ENCODE results near the gene TAGLN.

Gene TAGLN

DNA sequence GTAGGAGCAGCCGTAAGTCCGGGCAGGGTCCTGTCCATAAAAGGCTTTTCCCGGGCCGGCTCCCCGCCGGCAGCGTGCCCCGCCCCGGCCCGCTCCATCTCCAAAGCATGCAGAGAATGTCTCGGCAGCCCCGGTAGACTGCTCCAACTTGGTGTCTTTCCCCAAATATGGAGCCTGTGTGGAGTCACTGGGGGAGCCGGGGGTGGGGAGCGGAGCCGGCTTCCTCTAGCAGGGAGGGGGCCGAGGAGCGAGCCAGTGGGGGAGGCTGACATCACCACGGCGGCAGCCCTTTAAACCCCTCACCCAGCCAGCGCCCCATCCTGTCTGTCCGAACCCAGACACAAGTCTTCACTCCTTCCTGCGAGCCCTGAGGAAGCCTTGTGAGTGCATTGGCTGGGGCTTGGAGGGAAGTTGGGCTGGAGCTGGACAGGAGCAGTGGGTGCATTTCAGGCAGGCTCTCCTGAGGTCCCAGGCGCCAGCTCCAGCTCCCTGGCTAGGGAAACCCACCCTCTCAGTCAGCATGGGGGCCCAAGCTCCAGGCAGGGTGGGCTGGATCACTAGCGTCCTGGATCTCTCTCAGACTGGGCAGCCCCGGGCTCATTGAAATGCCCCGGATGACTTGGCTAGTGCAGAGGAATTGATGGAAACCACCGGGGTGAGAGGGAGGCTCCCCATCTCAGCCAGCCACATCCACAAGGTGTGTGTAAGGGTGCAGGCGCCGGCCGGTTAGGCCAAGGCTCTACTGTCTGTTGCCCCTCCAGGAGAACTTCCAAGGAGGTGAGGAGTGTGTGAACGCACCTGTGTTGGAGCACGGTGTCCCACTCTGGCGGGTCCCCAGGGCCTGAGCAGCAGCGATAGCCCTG, at the start of gene TAGLN:
Gene TAGLN, plus strand, starts transcription at position 318 of the 863 bp plus-strand sequence. CDS start 3,644 bp downstream, outside the sequence.
- peak within 1 kb of the TSS; percentile 70 to 96 for H3K4me3 ChIP-seq
- intact Hi-C loops (cut with DNase I; ENCODE audit: low total_unique reads) = no loop called here
- TF ChIP-seq, protein P1, sequence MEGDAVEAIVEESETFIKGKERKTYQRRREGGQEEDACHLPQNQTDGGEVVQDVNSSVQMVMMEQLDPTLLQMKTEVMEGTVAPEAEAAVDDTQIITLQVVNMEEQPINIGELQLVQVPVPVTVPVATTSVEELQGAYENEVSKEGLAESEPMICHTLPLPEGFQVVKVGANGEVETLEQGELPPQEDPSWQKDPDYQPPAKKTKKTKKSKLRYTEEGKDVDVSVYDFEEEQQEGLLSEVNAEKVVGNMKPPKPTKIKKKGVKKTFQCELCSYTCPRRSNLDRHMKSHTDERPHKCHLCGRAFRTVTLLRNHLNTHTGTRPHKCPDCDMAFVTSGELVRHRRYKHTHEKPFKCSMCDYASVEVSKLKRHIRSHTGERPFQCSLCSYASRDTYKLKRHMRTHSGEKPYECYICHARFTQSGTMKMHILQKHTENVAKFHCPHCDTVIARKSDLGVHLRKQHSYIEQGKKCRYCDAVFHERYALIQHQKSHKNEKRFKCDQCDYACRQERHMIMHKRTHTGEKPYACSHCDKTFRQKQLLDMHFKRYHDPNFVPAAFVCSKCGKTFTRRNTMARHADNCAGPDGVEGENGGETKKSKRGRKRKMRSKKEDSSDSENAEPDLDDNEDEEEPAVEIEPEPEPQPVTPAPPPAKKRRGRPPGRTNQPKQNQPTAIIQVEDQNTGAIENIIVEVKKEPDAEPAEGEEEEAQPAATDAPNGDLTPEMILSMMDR (IDR thresholded peaks at IDR 0.05) = no peak

DNA sequence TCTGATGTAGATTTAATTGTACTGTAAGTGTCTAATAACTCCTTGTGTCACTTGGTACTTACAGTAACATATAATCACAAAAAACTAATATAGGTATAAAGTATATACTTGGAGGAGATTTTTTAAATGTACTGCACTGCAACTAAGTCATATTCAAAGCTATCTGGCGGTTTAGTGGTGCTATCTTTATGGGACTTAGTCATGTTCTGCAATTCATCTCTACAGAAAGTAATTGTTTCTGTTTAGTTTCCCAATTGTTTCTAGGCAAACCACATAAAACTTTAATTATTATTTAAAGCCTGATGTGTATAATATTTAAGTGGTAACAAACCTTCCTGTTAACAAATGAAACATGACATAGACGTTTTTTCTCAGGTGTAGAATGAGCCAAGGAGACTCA, 47.1 kb upstream of the TAGLN start:
- no peak for DNase-seq
- H3K4me1 ChIP-seq = peaks cover 0 to 73% (median 20%) of the 10 kb centered on the region in 4 donors
- peaks cover 15 to 32% (median 24%) of the 10 kb centered on the region in 3 donors for H3K36me3 ChIP-seq
- TF ChIP-seq, protein P1 (IDR thresholded peaks at IDR 0.05) = no peak
- H3K9me3 ChIP-seq = no peaks in the 10 kb centered on the region
- no peaks in the 10 kb centered on the region for H3K27me3 ChIP-seq
- no peak overlapping the region for H3K4me3 ChIP-seq
- intact Hi-C loops (cut with DNase I; ENCODE audit: low total_unique reads) = no loop called here
- H3K27ac ChIP-seq = no peak overlapping the region

More for the DNA sequence above, at the start of gene TAGLN:
- Histone ChIP-seq H3K4me1 (peaks cover 0 to 35% (median 23%) of the 10 kb centered on the region in 4 donors), H3K9me3 (no peaks in the 10 kb centered on the region), H3K36me3 (peaks cover 42 to 75% (median 50%) of the 10 kb centered on the region in 3 donors), H3K27ac (peak within 1 kb of the TSS; percentile 97 to 98), H3K27me3 (no peaks in the 10 kb centered on the region)
- DNase-seq = peak; percentile 88 to 98

DNA sequence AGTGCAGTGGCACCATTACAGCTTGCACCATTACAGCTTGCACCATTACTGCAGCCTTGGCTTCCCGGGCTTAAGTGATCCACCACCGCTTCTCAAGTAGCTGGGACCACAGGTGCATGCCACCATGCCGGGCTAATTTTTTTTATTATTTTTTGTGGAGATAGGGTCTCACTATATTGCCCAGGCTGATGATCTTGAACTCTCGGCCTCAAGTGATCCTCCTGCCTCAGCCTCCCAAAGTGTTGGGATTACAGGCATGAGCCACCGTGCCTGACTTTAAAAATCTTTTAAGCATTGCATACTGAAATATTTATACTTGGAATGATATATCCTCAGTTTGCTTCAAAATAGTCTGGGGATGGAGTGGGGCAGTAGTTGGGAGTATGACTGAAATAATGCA, 44.7 kb upstream of the TAGLN start:
- peaks cover 0 to 54% (median 11%) of the 10 kb centered on the region in 4 donors for H3K4me1 ChIP-seq
- intact Hi-C loops (cut with DNase I; ENCODE audit: low total_unique reads) = no loop called here
- peaks cover 15 to 29% (median 20%) of the 10 kb centered on the region in 3 donors for H3K36me3 ChIP-seq
- H3K27ac ChIP-seq = no peak overlapping the region
- TF ChIP-seq, protein P1 (IDR thresholded peaks at IDR 0.05) = no peak
- no peak overlapping the region for H3K4me3 ChIP-seq
- H3K27me3 ChIP-seq = no peaks in the 10 kb centered on the region
- no peak for DNase-seq
- no peaks in the 10 kb centered on the region for H3K9me3 ChIP-seq

DNA sequence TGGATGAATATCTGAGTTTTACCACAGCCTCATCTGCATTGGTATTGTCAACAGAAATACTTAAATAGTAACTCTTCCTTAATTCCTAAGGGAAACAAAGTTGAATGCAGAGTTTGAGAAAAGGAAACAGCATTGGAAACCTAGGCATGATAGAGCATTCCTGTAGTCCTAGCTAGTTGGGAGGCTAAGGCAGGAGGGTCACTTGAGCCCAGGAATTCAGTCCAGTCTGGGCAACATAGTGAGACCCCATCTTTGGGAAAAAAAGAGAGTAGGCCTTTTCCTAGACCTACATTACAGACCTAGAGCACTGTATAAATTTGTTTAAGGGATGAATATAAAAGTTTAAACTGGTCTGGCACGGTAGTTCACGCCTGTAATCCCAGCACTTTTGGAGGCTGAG, 41.7 kb upstream of the TAGLN start:
- TF ChIP-seq, protein P1 (IDR thresholded peaks at IDR 0.05) = no peak
- Histone ChIP-seq H3K4me3 (no peak overlapping the region), H3K36me3 (peaks cover 29 to 56% (median 38%) of the 10 kb centered on the region in 3 donors), H3K27me3 (no peaks in the 10 kb centered on the region), H3K4me1 (peaks cover 0 to 25% (median 9%) of the 10 kb centered on the region in 4 donors), H3K27ac (no peak overlapping the region), H3K9me3 (no peaks in the 10 kb centered on the region)
- intact Hi-C loops (cut with DNase I; ENCODE audit: low total_unique reads) = no loop called here
- no peak for DNase-seq

DNA sequence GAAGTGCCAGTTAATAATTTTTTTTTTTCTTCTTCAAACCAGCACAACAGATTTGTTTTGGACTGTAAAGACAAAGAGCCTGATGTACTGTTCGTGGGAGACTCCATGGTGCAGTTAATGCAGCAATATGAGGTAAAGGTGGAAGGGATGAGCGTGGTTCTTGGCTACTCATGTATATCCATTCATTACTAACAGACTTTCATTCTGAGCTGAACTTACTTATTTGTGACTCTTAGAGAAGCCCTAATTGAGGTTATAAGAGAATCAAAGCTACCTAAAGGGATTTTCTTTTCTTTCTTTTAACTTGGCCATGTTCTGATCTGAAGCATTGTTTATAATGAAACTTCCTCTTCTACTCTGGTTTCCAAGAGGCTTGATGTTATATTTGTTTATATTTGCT, 39.3 kb upstream of the TAGLN start:
- no peaks in the 10 kb centered on the region for H3K27me3 ChIP-seq
- H3K36me3 ChIP-seq = peaks cover 50 to 74% (median 55%) of the 10 kb centered on the region in 3 donors
- H3K4me1 ChIP-seq = peaks cover 0 to 20% (median 8%) of the 10 kb centered on the region in 4 donors
- H3K27ac ChIP-seq = no peak overlapping the region
- TF ChIP-seq, protein P1 (IDR thresholded peaks at IDR 0.05) = no peak
- DNase-seq = no peak
- intact Hi-C loops (cut with DNase I; ENCODE audit: low total_unique reads) = no loop called here
- no peaks in the 10 kb centered on the region for H3K9me3 ChIP-seq
- no peak overlapping the region for H3K4me3 ChIP-seq

All from tibial artery (tissue), 4 donors.